Pancreas (tissue), 10 donors: ENCODE data around the gene ZNF407. TPM values are rescaled to one million over a fixed set of nuclear protein-coding genes. Genes with fewer than 3 reads are reported as not detected.

Experiments used
- ATAC-seq, 4 donors: fragments of 200-7000 bp; cut with Tn5 transposase; one replicate each; pipeline versions ENCODE4 v1.8.0 to v1.9.1; 2020; ENCODE audit warnings: mild to moderate bottlenecking in 4 of 4, moderate library complexity in 4 of 4
- DNase-seq, 6 donors: peaks; one replicate each; pipeline ENCODE4 v3.0.0-alpha.2; 2020
- FAIRE-seq: peaks from 2 replicates; lab custom pipeline; 2012; peaks lifted over from hg19 to GRCh38; lab: Jason Lieb, UNC
- H3K27ac ChIP-seq, 4 donors: fragments of 200-600 bp; sonication (generic); 1 replicate in 3 of 4; 2 replicates in 1 of 4; pipeline versions ENCODE4 v1.5.0 to v1.8.0; 2020
- H3K27me3 ChIP-seq, 4 donors: fragments of 200-600 bp; one replicate each; pipeline ENCODE4 v1.8.0; 2021
- H3K36me3 ChIP-seq, 3 donors: fragments of 200-600 bp; sonication (generic) in 1 of 3; one replicate each; pipeline versions ENCODE4 v1.5.0 to v1.8.0; 2020 to 2021
- H3K4me1 ChIP-seq, 3 donors: fragments of 200-600 bp; one replicate each; pipeline ENCODE4 v1.8.0; 2021
- H3K4me3 ChIP-seq, 4 donors: fragments of 200-600 bp; sonication (generic) in 2 of 4; one replicate each; pipeline versions ENCODE4 v1.5.0 to v1.8.0; 2020 to 2021
- H3K9me3 ChIP-seq, 4 donors: fragments of 200-600 bp; one replicate each; pipeline ENCODE4 v1.8.0; 2021
- CTCF ChIP-seq, 4 donors: fragments of 200-600 bp; sonication (generic) in 3 of 4; IDR thresholded peaks; one replicate each; pipeline versions ENCODE4 v1.5.0 to v1.8.0; 2021; ENCODE audit warnings: antibody characterized with exemption in 4 of 4
- WGBS, 2 donors: extraction: QIAGEN DNeasy Blood & Tissue Kit; methylation state at CpG; one replicate each; pipeline ENCODE4 v1.1.7; 2013; 5-methylcytosine and 5-hydroxymethylcytosine counted together
- intact Hi-C, 3 donors: fragments of 100-400 bp; cut with DNase I; formaldehyde crosslinking; loops; one replicate each; pipeline versions ENCODE4 v1.11.1 to v1.14.2; 2022
- polyA plus RNA-seq, 2 donors: library from polyadenylated mRNA; stranded (reverse); fragments of 200-250 nt; gene quantifications; one replicate each; pipeline ENCODE4 v1.2.3, GENCODE V29; 2013
- total RNA-seq, 6 donors: library from RNA; stranded (reverse); fragmentation: NEBNext Ultra II Directional in 4 of 6; extraction: Animal tissue kit (Norgen Biotek cat#: 25700) in 4 of 6; gene quantifications; one replicate each; pipeline versions ENCODE4 v1.2.1 to v1.2.4, GENCODE V29; 2021 to 2023
- donor health status: healthy with polysubstance abuse.
- donor health status: DM: no; HTN: no; CAD: no; lungs with moderate emphysema.
- donor health status: DM: no; HTN: no; CAD: no.
- donor health status: control.
- donor health status: control.
- donor health status: Bipolar disorder and iron deficiency.
- donor health status: DM: yes; HTN: yes; CAD: no.
- donor health status: DM: no; HTN: no; CAD: no.
- donor health status: DM: no; HTN: no; CAD: no.
- donor health status: DM: yes; HTN: yes; CAD: no.

Gene ZNF407
- total and polyA plus RNA-seq, 8 donors: 2.7 to 10.0 (median 4.9) TPM

- H3K4me3 ChIP-seq: no peak overlapping the region
- ATAC-seq (no peak), FAIRE-seq (no peak), DNase-seq (no peak)
- H3K4me1 ChIP-seq: no peaks in the 10 kb centered on the region
- H3K27me3 ChIP-seq: no peaks in the 10 kb centered on the region
- no peak overlapping the region for H3K27ac ChIP-seq
- WGBS, 2 donors: 92 to 94% methylated on average over 13 of the region's 13 CpGs
- no peaks in the 10 kb centered on the region for H3K9me3 ChIP-seq
- TF ChIP-seq CTCF (IDR thresholded peaks at IDR 0.05): no peak
- intact Hi-C loops: no loop called here
- H3K36me3 ChIP-seq: peaks cover 0 to 7% (median 0%) of the 10 kb centered on the region in 3 donors
Measured at GRCh38 chr18:74633652-74634352, 36.1 kb downstream of the ZNF407 start.

- DNase-seq (peak in 1 of 6 donors; percentile 27), FAIRE-seq (no peak), ATAC-seq (peak in 3 of 4 donors; percentile 62 to 82 (median 78))
- Histone ChIP-seq H3K4me1 (no peaks in the 10 kb centered on the region), H3K27me3 (no peaks in the 10 kb centered on the region), H3K27ac (no peak overlapping the region), H3K9me3 (no peaks in the 10 kb centered on the region), H3K4me3 (no peak overlapping the region), H3K36me3 (peaks cover 0 to 7% (median 0%) of the 10 kb centered on the region in 3 donors)
- intact Hi-C loops: no loop called here
- 76 to 78% methylated on average over 15 of the region's 15 CpGs for WGBS, 2 donors
- no peak for TF ChIP-seq CTCF (IDR thresholded peaks at IDR 0.05)
Measured at GRCh38 chr18:74635224-74635975, 37.7 kb downstream of the ZNF407 start.

- WGBS, 2 donors: 88 to 92% methylated on average over 1 of the region's 1 CpG
- no peaks in the 10 kb centered on the region for H3K9me3 ChIP-seq
- FAIRE-seq (no peak), ATAC-seq (no peak), DNase-seq (no peak)
- H3K4me1 ChIP-seq: no peaks in the 10 kb centered on the region
- intact Hi-C loops: no loop called here
- TF ChIP-seq CTCF (IDR thresholded peaks at IDR 0.05): no peak
- no peak overlapping the region for H3K4me3 ChIP-seq
- no peak overlapping the region for H3K27ac ChIP-seq
- peaks cover 0 to 11% (median 0%) of the 10 kb centered on the region in 3 donors for H3K36me3 ChIP-seq
- no peaks in the 10 kb centered on the region for H3K27me3 ChIP-seq
Measured at GRCh38 chr18:74637070-74637469, 39.4 kb downstream of the ZNF407 start.

- Histone ChIP-seq H3K4me1 (no peaks in the 10 kb centered on the region), H3K9me3 (no peaks in the 10 kb centered on the region), H3K27me3 (no peaks in the 10 kb centered on the region), H3K4me3 (no peak overlapping the region), H3K27ac (no peak overlapping the region), H3K36me3 (peaks cover 0 to 4% (median 0%) of the 10 kb centered on the region in 3 donors)
- TF ChIP-seq CTCF (IDR thresholded peaks at IDR 0.05): no peak
- intact Hi-C loops: no loop called here
- WGBS, 2 donors: 79 to 84% methylated on average over 3 of the region's 3 CpGs
- DNase-seq (no peak), ATAC-seq (no peak), FAIRE-seq (no peak)
Measured at GRCh38 chr18:74638210-74638609, 40.5 kb downstream of the ZNF407 start.

- TF ChIP-seq CTCF (IDR thresholded peaks at IDR 0.05): no peak
- FAIRE-seq: no peak
- Histone ChIP-seq H3K4me1 (no peaks in the 10 kb centered on the region), H3K27ac (no peak overlapping the region), H3K4me3 (no peak overlapping the region), H3K27me3 (no peaks in the 10 kb centered on the region), H3K9me3 (no peaks in the 10 kb centered on the region), H3K36me3 (peaks cover 0 to 4% (median 0%) of the 10 kb centered on the region in 3 donors)
- intact Hi-C loops: no loop called here
- no peak for DNase-seq
- no peak for ATAC-seq
Measured at GRCh38 chr18:74644713-74645112, 47.0 kb downstream of the ZNF407 start.
